RPMI7951 (cell line): ENCODE results near the gene BFSP2. TPM values are rescaled to one million over a fixed set of nuclear protein-coding genes. Genes with fewer than 3 reads are reported as not detected.

Experiments
- DNase-seq: peaks from one replicate; pipeline ENCODE4 v3.0.0-alpha.2; 2012; ENCODE audit warnings: low read depth
- total RNA-seq: library from RNA; depleted of rRNA; stranded (reverse); fragments of >200 nt; shearing (Covaris generic); gene quantifications from 2 replicates; pipeline ENCODE4 v1.2.3, GENCODE V29; 2014

BFSP2 gene
- total RNA-seq, 1 experiment from 2014 or later, result not detected

DNA sequence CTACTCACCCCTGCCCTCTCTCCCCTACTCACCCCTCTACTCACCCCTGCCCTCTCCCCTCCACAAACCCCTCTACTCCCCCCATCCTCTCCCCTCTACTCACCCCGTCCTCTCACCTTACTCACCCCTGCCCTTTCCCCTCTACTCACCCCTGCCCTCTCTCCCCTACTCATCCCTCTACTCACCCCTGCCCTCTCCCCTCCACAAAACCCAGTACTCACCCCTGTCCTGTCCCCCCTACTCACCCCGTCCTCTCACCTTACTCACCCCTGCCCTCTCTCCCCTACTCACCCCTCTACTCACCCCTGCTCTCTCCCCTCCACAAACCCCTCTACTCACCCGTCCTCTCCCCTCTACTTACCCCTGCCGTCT, 14.2 kb downstream of the BFSP2 start:
- DNase-seq, result no peak

DNA sequence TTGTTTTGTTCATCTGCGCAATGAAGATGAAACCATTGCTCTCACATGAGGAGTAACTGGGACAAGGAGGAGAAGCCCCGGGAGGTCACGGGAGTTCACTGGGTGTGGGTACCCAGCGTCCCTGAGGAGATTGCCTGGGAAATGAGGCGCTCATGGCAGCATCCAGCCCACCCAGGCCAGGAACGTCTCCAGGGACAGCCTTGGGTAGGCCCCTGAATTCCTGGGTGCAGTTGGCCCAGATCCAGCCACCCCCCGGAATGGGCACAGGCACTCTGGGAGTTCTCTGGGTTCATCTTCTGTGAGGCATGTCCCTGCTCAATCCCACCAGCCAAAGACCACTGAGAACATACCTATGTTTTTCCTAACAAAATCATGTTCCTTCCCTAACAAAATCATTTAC, 18.5 kb downstream of the BFSP2 start:
- DNase-seq, result no peak

DNA sequence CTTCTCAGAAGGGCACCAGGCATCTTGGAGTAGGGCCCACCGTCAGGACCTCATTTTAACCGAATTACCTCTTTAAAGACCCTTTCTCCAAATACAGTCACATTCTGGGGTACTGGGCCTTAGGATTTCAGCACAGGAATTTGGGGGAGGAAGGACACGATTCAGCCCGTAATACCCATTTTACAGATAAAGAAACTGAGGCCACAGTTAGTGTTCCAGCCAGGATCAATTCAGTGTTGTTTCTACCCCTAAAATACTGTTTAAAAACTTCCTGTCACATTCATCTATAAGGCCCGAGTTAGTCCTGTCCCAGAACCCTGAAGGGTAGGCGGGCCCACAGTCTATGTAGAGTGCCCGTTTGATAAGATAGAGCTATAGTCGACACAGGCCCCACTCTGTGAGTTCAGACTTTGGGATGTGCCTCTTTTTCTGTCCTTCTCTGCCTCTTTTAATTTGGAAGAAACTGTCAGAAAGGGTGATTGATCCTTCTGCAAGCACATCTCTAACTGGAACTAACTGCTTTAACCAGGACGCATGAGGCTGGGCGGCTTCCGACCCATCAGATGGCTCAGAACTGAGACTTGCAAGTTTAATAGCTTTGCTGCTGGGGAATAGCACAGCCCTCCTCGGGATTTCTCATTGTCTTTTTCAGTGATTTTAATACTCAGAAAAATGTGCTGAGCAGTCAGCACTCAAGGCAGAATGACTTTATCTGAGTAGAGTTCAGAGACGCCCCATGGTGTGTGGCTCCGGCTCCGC, 19.5 kb downstream of the BFSP2 start:
- no peak for DNase-seq

DNA sequence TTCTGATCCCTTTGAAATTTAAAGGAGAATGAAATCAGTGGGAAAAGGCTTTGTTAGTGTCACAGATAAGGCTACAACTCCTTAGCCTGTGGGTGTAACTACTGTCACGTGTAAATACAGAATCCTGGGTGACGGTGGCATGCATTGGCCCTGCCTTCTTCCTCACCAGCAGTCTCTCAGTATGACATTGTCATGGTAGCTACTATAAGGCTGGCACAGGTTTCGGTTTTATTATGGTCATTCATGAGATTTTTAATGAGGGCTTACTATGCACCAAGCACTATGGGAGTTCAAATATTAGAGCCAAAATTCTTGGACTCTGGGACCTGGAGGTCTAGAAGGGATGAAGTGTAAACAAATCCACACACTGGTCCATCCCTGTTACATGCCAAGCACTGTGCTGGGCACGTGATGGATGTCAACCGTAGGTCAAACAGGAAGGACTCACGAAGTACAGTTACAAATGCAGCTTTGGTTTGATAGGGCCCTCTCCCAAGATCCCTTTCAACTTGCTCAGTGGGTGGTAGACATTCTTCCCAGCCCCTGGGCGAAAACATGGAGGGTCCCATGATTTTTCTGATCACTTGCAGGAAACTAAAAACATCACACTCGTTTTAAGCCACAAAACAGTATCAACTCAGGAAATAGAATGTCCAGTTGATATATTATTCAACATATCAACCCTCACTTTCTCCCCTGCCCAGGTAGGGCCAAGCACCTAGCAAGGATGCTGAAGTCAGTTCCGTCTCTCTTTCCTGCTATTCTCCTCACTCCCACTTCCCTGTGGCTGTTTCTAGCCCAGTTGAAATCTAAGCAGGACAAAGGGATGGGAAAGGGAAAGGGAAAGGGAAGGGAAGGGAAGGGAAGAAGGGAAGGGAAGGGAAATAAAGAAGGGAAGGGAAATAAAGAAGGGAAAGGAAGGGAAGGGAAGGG, 25.3 kb downstream of the BFSP2 start:
- DNase-seq, result no peak

DNA sequence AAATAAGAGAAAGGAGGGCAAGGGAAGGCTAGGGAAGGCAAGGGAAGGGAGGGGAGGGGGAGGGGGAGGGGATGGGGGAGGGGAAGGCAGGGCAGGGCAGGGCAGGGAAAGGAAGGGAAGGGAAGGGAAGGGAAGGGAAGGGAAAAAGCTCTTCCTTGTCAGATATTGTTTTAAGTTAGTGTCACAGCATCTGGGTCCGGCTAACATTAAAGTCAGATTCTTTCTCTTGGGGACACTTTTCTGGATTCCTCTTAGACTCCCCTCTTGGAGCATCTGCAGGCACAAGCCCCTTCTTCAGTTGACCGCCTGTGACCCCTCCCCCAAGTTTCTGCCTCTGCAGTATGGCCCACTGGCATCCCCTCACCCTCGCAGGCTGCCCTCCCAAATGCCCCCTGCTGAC, 26.0 kb downstream of the BFSP2 start:
- DNase-seq, result no peak

GRCh38 chr3:133426721-133427120, 26.9 kb downstream of the BFSP2 start:
- no peak for DNase-seq

DNA sequence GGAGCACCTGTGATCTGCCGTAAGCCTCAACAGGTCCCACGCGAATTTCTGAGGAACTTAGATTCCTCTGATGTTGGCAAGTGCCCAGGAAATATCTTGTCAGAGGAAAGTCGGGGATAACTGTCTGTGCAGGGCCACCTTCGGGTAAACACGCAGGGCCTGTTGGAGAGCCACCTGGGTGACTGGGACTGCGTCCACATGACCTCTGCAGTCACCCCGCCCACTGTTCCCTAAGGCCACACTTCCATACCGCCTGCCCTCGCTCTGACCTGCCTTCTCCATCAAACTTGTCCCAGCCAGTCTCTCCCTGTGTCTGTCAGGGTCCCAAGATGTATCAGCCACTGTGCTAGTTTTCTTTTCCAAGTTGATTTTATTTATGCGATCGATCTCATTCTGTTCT, 28.7 kb downstream of the BFSP2 start:
- no peak for DNase-seq

GRCh38 chr3:133429063-133429462, 29.2 kb downstream of the BFSP2 start:
- no peak for DNase-seq

- no peak for DNase-seq
Measured at GRCh38 chr3:133439563-133439962, 39.7 kb downstream of the BFSP2 start.

DNA sequence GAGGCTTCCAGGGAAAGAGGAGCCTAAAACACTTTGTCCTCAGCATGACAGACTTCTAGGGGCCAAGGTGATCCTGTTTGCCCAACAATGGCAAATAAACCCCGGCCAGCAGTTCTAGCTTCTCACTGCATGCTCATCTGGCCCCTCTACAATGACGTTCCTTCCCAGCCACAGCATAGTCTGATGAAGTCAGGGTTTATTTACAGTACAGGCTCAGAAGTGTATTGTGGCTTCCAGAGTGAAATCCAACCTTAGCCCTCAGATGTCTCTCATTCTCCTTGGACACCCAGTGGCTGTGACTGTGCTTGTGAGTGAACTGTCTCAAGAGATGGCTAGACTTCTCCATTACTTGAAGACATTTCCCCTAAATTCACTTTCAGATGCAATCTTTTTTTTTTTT, 40.8 kb downstream of the BFSP2 start:
- no peak for DNase-seq

DNA sequence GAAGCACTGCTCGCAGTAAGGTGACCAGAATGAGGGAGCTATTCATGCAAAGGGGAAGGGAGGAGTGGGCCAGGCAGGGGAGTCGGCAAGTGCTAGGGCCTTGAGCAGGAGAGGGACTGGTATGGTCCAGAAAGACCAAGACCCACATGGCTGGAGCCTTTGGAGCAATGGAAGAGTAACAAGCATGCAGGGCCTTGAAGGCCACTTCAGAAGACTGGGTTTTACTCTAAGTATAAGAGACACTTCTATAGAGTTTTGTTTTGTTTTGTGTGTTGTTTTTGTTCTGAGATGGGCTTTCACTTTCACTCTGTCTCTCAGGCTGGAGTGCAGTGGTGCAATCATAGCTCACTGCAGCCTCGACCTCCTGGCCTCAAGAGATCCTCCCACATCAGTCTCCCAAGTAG, 42.0 kb downstream of the BFSP2 start:
- DNase-seq, result no peak

DNA sequence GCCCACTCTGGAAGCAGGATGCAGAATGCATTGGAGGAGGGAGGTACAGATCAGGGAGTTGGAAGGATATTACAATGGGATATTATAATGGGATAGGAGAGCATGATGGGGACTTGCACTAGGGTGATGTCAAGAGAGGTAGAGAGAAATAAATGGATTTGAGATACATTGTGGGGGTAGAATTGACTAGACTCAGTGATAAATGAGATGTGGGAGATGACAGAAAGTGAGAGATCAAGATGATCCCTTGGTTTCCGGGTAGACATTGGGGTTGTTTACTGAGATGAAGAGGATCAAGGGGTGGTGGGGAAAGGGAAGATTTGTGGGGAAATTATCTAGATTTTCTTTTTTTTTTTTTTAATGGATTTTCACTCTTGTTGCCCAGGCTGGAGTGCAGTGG, 42.7 kb downstream of the BFSP2 start:
- DNase-seq, result no peak

- no peak for DNase-seq
Measured at GRCh38 chr3:133443649-133444422, 44.0 kb downstream of the BFSP2 start.

- DNase-seq, result no peak
Measured at GRCh38 chr3:133444423-133444774, 44.5 kb downstream of the BFSP2 start.

DNA sequence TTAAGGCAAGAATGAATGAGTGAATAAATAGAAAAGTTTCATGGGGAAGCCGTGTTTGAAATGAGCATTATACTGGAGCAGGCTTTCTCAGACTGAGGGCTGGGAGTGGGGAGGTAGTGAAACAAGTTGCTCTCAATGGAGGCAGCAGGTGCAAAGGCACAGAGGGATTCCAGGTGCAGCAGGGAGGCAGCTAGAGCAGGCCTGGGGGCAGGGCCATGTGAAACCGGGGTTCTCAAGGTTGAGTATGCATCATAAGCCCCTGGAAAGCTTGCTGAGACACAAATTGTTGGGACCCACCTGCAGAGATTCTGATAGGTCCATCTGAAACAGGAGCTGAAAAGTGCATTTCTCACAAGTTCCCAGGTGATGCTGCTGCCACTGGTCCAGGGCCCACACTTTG, 45.3 kb downstream of the BFSP2 start:
- no peak for DNase-seq

GRCh38 chr3:133447750-133448477, 48.1 kb downstream of the BFSP2 start:
- DNase-seq, result no peak

DNA sequence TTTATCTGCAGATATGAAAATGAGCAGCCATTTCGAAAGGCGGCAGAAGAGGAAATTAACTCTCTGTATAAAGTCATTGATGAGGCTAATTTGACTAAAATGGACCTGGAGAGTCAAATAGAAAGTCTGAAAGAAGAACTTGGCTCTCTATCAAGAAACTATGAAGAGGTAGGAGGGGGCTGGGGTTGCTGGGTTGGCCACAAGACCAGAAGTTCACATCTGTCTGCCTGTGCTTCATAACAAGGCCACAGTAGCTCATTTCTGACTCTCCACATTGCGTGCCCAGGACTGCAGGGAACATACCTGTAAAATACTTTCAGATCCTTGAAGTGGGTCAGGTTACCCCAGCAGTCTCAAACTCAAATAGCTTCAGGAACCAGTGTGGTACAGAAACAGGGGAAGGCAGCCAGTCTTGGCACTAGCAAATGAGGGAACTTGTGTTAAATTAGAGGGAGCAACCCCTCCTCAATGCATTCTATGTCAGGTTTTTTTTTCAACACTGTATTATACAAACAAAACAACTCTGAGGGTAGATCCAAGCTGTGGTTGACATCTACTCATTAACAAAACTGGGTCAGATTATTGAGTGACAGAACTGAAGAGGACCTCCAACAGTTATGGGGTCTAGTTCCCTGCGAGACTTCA, 48.7 kb downstream of the BFSP2 start:
- DNase-seq, result no peak

DNA sequence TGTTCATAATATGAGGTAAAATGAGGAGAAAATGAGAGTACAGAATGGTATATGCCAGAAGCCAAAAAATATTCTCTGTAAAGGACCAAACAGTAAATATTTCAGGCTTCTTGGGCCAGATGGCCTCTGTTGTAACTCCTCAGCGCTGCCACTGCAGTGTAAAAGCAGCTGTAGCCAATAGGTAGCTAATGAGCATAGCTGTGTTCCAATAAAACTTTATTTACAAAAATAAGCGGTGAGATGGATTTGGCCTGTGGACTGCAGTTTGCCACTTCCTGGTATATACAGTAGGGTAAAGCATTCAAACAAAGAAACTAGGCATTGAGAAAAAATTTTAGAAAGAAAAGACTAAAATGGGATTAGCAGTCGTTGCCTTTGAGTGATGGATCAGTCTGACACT, 51.5 kb downstream of the BFSP2 start:
- DNase-seq, result no peak

- peak; percentile 73 for DNase-seq
Measured at GRCh38 chr3:133452641-133453319, 52.9 kb downstream of the BFSP2 start.

GRCh38 chr3:133453383-133453782, 53.5 kb downstream of the BFSP2 start:
- no peak for DNase-seq

DNA sequence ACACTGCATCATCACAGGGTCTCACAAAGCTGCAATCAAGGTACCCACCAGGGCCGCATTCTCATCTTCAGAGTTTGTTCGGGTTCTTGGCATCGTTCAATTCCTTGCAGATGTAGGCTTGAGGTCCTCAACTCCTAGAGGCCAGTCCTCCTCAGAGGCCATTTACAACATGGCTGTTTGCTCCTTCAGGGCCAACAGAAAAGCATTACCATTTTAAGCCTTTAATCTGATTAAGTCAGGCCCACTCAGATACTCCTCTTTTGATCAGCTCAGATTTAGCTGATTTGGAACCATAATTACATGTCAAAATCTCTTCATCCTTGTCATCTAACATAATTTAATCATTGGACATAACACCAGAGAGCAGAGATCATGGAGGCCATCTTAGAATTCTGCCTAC, 55.4 kb downstream of the BFSP2 start:
- no peak for DNase-seq
